Measurements from ENCODE around the gene YES1. TPM values are rescaled to one million over a fixed set of nuclear protein-coding genes. Genes with fewer than 3 reads are reported as not detected.

YES1 gene
- total and polyA plus RNA-seq, 2 donors (not counting 3 experiments of a cell fraction or from before 2014, with no cell fraction given): 16.5 to 92.3 TPM

GRCh38 chr18:816088-816653 is 4.1 kb upstream of the YES1 start:
- no peak overlapping the region for H3K27ac ChIP-seq (ENCODE audit: insufficient read depth, low read depth, low read length)
- no peak overlapping the region for H3K4me2 ChIP-seq (ENCODE audit: insufficient read depth, low read length)
- no peak overlapping the region for H2AFZ ChIP-seq (ENCODE audit: low read depth, low read length)
- H3K4me3 ChIP-seq (replicated peaks in 1 of 3; ENCODE audit: insufficient read depth in 1 of 3, low read depth in 1 of 3, low read length in 3 of 3): no peak overlapping the region
- dilution Hi-C loops (cut with MboI; ENCODE audit: extremely low pct_ligation_motif_present, low sequenced_read_pairs): no loop called here
- no peak overlapping the region for H3K9ac ChIP-seq (replicated peaks; ENCODE audit: extremely low read depth, insufficient read depth, low read length)
- peaks cover 27% of the 10 kb centered on the region for H3K4me1 ChIP-seq (ENCODE audit: control insufficient read depth, extremely low read depth, insufficient read depth, low read length)
- H3K9me1 ChIP-seq (replicated peaks; ENCODE audit: control insufficient read depth, extremely low read depth, insufficient read depth, low read length): no peaks in the 10 kb centered on the region
- POLR2A ChIA-PET: interaction anchor here (0.6 kb wide), 1 partner anchor 62 kb away, joined by 6 read pairs; no protein-coding TSS in a partner anchor
- no TSS peak for BruUV-seq (replicated peaks)
- FAIRE-seq (no peak), DNase-seq (ENCODE audit: low read depth, low spot score) (no peak)
- no peaks in the 10 kb centered on the region for H3K36me3 ChIP-seq (ENCODE audit: control insufficient read depth in 2 of 2, extremely low read depth in 1 of 2, insufficient read depth in 2 of 2, low read length in 2 of 2)
- CTCF ChIA-PET: interaction anchor here (0.7 to 9.3 kb wide), 6 partner anchors 9 to 192 kb away, joined by 3 to 138 read pairs (median 11); no protein-coding TSS in a partner anchor
- H4K20me1 ChIP-seq (replicated peaks; ENCODE audit: control insufficient read depth, extremely low read depth, insufficient read depth, low read length): no peaks in the 10 kb centered on the region
- TF ChIP-seq CTCF (IDR thresholded peaks at IDR 0.05; ENCODE audit: extremely low read depth in 1 of 2, insufficient read depth in 1 of 2, low read depth in 1 of 2, low read length in 2 of 2) (no peak), POLR2A (IDR thresholded peaks at IDR 0.05; ENCODE audit: low read depth, low read length) (no peak), JUN (IDR thresholded peaks at IDR 0.05; ENCODE audit: borderline replicate concordance, insufficient read depth, insufficient read length, low read depth) (no peak), EZH2 (IDR thresholded peaks at IDR 0.05; ENCODE audit: borderline replicate concordance, low read depth, low read length, severe bottlenecking) (no peak), POLR2AphosphoS5 (IDR thresholded peaks at IDR 0.05; ENCODE audit: insufficient read depth, low read depth, low read length) (no peak), MYC (IDR thresholded peaks at IDR 0.05; ENCODE audit: low read depth, low read length) (no peak), MAX (IDR thresholded peaks at IDR 0.05; ENCODE audit: insufficient read depth, insufficient read length) (no peak), FOS (IDR thresholded peaks at IDR 0.05; ENCODE audit: borderline replicate concordance, insufficient read depth, low read length) (no peak), GATA2 (IDR thresholded peaks at IDR 0.05; ENCODE audit: insufficient read depth, insufficient read length, low read depth, low read length) (no peak)
- H3K27me3 ChIP-seq (ENCODE audit: control insufficient read depth in 2 of 2, insufficient read depth in 2 of 2, low read length in 2 of 2): no peaks in the 10 kb centered on the region
- peaks cover 8% of the 10 kb centered on the region for H3K79me2 ChIP-seq (ENCODE audit: control insufficient read depth, insufficient read depth, low read length)
- no peaks in the 10 kb centered on the region for H3K9me3 ChIP-seq (replicated peaks; ENCODE audit: control insufficient read depth, insufficient read depth, low read length)
- intact Hi-C loops (cut with micrococcal nuclease): no loop called here

Measured in endothelial cell of umbilical vein (primary cell).